Neural cell (in vitro differentiated cells): Measurements from ENCODE around the gene DPP9. TPM values are rescaled to one million over a fixed set of nuclear protein-coding genes. Genes with fewer than 3 reads are reported as not detected.

Source experiments
- H2AFZ ChIP-seq: fragments of 200-600, 300-800 bp; sonication (generic), shearing (Covaris generic); 2 replicates; pipeline ENCODE4 v1.6.0; 2014; ENCODE audit warnings: low read depth, mild to moderate bottlenecking, antibody characterized with exemption, low read length, moderate library complexity
- H3F3A ChIP-seq: fragments of 200-600 bp; shearing (Covaris generic); 2 replicates; pipeline ENCODE4 v1.6.1; 2016; ENCODE audit warnings: mild to moderate bottlenecking, moderate library complexity, mixed read lengths, antibody characterized with exemption, low read length; ENCODE audit not compliant: insufficient read depth, poor library complexity, severe bottlenecking
- H3K27ac ChIP-seq: fragments of 200-600, 300-800 bp; sonication (generic), shearing (Covaris generic); 2 replicates; pipeline ENCODE4 v1.5.1; 2014; ENCODE audit warnings: mild to moderate bottlenecking, low read length, moderate library complexity
- H3K27me3 ChIP-seq: fragments of 300-800, 200-600 bp; sonication (generic), shearing (Covaris generic); 2 replicates; pipeline ENCODE4 v1.6.0; 2014; ENCODE audit warnings: mild to moderate bottlenecking, low read depth, low read length, moderate library complexity; ENCODE audit not compliant: insufficient read depth
- H3K36me3 ChIP-seq: fragments of 300-800, 200-600 bp; sonication (generic), shearing (Covaris generic); 2 replicates; pipeline ENCODE4 v1.5.1; 2014; ENCODE audit warnings: mild to moderate bottlenecking, antibody characterized with exemption, low read length, moderate library complexity; ENCODE audit not compliant: insufficient read depth
- H3K4me2 ChIP-seq: fragments of 300-800, 200-600 bp; sonication (generic), shearing (Covaris generic); 2 replicates; pipeline ENCODE4 v1.6.0; 2014; ENCODE audit warnings: mild to moderate bottlenecking, low read length
- H3K4me3 ChIP-seq: fragments of 300-800, 200-600 bp; sonication (generic), shearing (Covaris generic); 2 replicates; pipeline ENCODE4 v1.5.1; 2014; ENCODE audit warnings: mild to moderate bottlenecking, low read length, moderate library complexity
- H3K79me2 ChIP-seq: fragments of 200-600 bp; shearing (Covaris generic); replicated peaks from 2 replicates; pipeline ENCODE4 v1.6.0; 2014; ENCODE audit warnings: mild to moderate bottlenecking, low read length, moderate library complexity; ENCODE audit not compliant: insufficient read depth
- H3K9ac ChIP-seq: fragments of 300-800, 200-600 bp; sonication (generic), shearing (Covaris generic); 2 replicates; pipeline ENCODE4 v1.6.1; 2016; ENCODE audit warnings: mild to moderate bottlenecking, low read length, mixed read lengths
- H3K9me2 ChIP-seq: fragments of 200-600 bp; shearing (Covaris generic); 2 replicates; pipeline ENCODE4 v1.6.1; 2016; ENCODE audit warnings: mild to moderate bottlenecking, low read length, mixed read lengths; ENCODE audit not compliant: insufficient read depth
- H3K9me3 ChIP-seq: fragments of 200-600, 300-800 bp; sonication (generic), shearing (Covaris generic); 2 replicates; pipeline ENCODE4 v1.6.1; 2016; ENCODE audit warnings: mild to moderate bottlenecking, mixed run types, low read length, moderate library complexity, mixed read lengths
- H4K20me1 ChIP-seq: fragments of 200-600 bp; shearing (Covaris generic); 2 replicates; pipeline ENCODE4 v1.6.1; 2016; ENCODE audit warnings: mild to moderate bottlenecking, mixed run types; ENCODE audit not compliant: insufficient read depth
- CTCF ChIP-seq: fragments of 450-650 bp; IDR thresholded peaks from 2 replicates; pipeline ENCODE4 v1.5.1; 2014; ENCODE audit warnings: antibody characterized with exemption, mild to moderate bottlenecking, moderate library complexity; ENCODE audit not compliant: poor library complexity, severe bottlenecking
- EP300 ChIP-seq: fragments of 450-650 bp; conservative IDR thresholded peaks from 2 replicates; pipeline ENCODE4 v1.6.1; 2014; ENCODE audit warnings: antibody characterized with exemption, mild to moderate bottlenecking, moderate library complexity; ENCODE audit not compliant: poor library complexity, severe bottlenecking
- EZH2 ChIP-seq: fragments of 200-600, 300-800 bp; shearing (Covaris generic), sonication (generic); IDR thresholded peaks from 2 replicates; pipeline ENCODE4 v1.6.1; 2014; ENCODE audit warnings: antibody characterized with exemption, low read length, borderline replicate concordance, mild to moderate bottlenecking; ENCODE audit not compliant: insufficient read depth, poor library complexity, severe bottlenecking
- MXI1 ChIP-seq: fragments of 450-650 bp; conservative IDR thresholded peaks from 2 replicates; pipeline ENCODE4 v1.6.1; 2014; ENCODE audit warnings: antibody characterized with exemption, mild to moderate bottlenecking; ENCODE audit not compliant: poor library complexity, severe bottlenecking
- POLR2AphosphoS5 ChIP-seq: IDR thresholded peaks from 2 replicates; pipeline ENCODE4 v1.6.1; 2012
- RAD21 ChIP-seq: fragments of 450-650 bp; conservative IDR thresholded peaks from 2 replicates; pipeline ENCODE4 v1.6.1; 2014; ENCODE audit warnings: antibody characterized with exemption, mild to moderate bottlenecking, moderate library complexity
- REST ChIP-seq: IDR thresholded peaks from 2 replicates; pipeline ENCODE4 v1.6.1; 2012; ENCODE audit warnings: borderline replicate concordance
- SMC3 ChIP-seq: fragments of 450-650 bp; conservative IDR thresholded peaks from 2 replicates; pipeline ENCODE4 v1.6.1; 2014; ENCODE audit warnings: antibody characterized with exemption, mild to moderate bottlenecking, moderate library complexity; ENCODE audit not compliant: poor library complexity
- TAF1 ChIP-seq: IDR thresholded peaks from 2 replicates; pipeline ENCODE4 v1.6.1; 2012; ENCODE audit warnings: low read depth
- polyA plus RNA-seq: library from polyadenylated mRNA; depleted of rRNA; stranded (reverse); fragments of >200 nt; gene quantifications from 2 replicates; pipeline ENCODE4 v1.2.3, GENCODE V29; 2014

DPP9 gene
- polyA plus RNA-seq, 1 donor from 2014 or later, result 11.7 TPM

- peak within 1 kb of the TSS; percentile 96 for H3K4me3 ChIP-seq
- H3K9me3 ChIP-seq, result no peaks in the 10 kb centered on the region
- no peaks in the 10 kb centered on the region for H4K20me1 ChIP-seq
- H3F3A ChIP-seq, result no peaks in the 10 kb centered on the region
- H2AFZ ChIP-seq, result peak within 1 kb of the TSS; percentile 56
- H3K79me2 ChIP-seq, result no peaks in the 10 kb centered on the region
- peak within 1 kb of the TSS; percentile 52 for H3K27ac ChIP-seq
- TF ChIP-seq MXI1, result peak; percentile 97
- no peak for TF ChIP-seq RAD21
- TF ChIP-seq TAF1, result peak; percentile 29
- TF ChIP-seq POLR2AphosphoS5, result peak; percentile 88
- no peak for TF ChIP-seq CTCF
- TF ChIP-seq SMC3, result no peak
- TF ChIP-seq REST, result no peak
- peak; percentile 16 for TF ChIP-seq EP300
- TF ChIP-seq EZH2, result no peak
- H3K36me3 ChIP-seq, result no peaks in the 10 kb centered on the region
- peak within 1 kb of the TSS; percentile 65 for H3K4me2 ChIP-seq
- H3K27me3 ChIP-seq, result no peaks in the 10 kb centered on the region
- H3K9me2 ChIP-seq, result no peaks in the 10 kb centered on the region
- peak within 1 kb of the TSS; percentile 79 for H3K9ac ChIP-seq
Observed at GRCh38 chr19:4669723-4670480, 53.7 kb downstream of the DPP9 start, which contains the start of gene MYDGF. TSS of gene MYDGF (minus strand) at chr19:4670342. CDS start at chr19:4670334, 8 bp downstream.

DNA sequence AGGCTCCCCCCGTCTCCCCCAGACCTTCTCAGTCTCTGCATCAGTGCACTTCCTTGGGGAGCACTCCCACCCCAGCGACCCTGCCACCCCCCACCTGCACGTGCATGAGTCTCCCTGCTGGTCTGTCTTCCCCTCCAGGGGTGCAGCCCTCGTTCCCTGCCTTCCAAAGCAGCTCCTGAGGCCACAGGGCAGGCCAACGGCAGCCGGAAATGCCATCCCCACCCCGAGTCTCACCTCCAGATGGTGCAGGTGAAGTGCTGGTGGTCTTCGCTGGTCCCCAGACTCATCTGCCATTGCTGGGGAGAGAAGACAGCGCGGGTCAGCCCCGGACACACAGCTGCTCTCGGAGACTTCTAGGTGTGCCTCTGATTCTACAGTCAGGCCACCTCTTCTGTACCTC lies 59.0 kb downstream of the DPP9 start:
- no peaks in the 10 kb centered on the region for H3K9me2 ChIP-seq
- no peak overlapping the region for H3K27ac ChIP-seq
- no peaks in the 10 kb centered on the region for H3F3A ChIP-seq
- no peak overlapping the region for H2AFZ ChIP-seq
- H3K4me3 ChIP-seq, result no peak overlapping the region
- TF ChIP-seq MXI1 (no peak), RAD21 (no peak), TAF1 (no peak), SMC3 (no peak), EZH2 (no peak), REST (no peak), POLR2AphosphoS5 (no peak), CTCF (no peak), EP300 (no peak)
- H3K27me3 ChIP-seq, result no peaks in the 10 kb centered on the region
- H3K9ac ChIP-seq, result no peak overlapping the region
- H3K79me2 ChIP-seq, result no peaks in the 10 kb centered on the region
- H3K36me3 ChIP-seq, result no peaks in the 10 kb centered on the region
- H3K4me2 ChIP-seq, result no peak overlapping the region
- no peaks in the 10 kb centered on the region for H4K20me1 ChIP-seq
- no peaks in the 10 kb centered on the region for H3K9me3 ChIP-seq
